NOMO-1 treated with DMSO at 0.1 percent for 48 hours (cell line): ENCODE data around the gene WDR38.

Experiments used
- DNase-seq: peaks from one replicate; lab custom pipeline; 2025; ENCODE audit not compliant: unreplicated experiment; lab: John Stamatoyannopoulos, UW

Gene WDR38

DNA sequence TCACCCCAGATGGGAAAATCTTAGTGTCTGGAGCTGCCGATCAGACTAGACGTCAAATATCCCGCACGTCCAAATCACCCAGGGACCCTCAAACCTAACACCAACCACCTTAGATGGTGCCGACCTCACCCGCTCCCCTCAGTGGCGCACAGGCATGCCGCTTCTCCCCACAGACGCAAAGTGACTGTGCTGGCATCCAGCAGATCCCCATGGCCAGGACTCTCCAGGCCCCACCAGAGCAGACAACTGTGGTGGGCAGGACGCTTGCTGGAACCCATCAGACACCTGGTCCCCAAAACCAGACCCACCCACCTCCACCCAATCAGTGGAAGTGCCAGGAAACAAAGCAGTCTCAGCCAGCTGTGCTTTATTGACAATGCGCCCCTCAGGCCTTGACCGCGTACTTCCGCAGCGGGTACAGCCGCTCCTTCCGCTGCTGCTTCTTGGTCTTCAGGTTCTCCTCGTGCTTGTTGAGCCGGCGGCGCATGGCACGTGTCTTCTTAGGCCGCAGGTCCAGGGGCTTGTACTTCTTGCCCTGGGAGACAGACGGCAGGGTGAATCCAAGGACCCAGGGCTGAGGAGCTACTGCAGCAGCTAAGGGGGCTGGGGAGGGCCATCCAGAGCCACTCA is 4.4 kb downstream of the WDR38 start:
- no peak for DNase-seq

DNA sequence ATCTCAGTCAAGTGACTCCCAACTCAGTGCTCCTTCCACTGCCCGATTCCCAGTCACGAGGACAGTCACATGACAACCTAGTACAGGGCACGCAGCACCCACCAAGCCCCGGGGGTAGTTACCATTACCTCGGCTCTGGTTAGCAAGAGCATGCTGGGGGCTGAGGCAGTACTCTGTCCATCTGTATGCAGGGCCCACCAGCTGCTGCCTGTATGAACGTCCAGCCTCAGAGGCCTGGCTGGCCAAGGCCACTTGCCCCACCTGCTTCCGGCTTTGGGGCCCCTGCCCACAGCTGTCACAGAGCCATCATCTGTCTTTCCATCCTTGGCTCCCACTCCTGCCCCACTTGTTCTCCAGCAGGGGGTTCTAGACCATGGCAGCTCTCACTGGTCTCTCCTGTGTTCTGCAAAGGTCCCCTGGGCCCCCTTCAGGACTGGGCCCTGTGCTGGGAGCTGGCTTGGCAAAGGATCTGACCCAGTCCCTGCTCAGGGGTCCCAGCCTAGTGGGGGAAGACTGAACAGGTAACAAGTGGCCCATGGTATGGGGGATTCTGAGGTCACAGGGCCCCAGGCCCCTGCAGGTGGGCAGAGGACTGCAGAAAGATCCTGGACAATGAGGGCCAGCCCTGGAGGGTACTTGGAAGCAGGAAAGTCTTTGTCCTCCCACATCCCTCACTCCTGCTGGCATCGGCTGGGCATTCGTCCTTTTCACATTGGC is 5.2 kb downstream of the WDR38 start:
- no peak for DNase-seq

DNA sequence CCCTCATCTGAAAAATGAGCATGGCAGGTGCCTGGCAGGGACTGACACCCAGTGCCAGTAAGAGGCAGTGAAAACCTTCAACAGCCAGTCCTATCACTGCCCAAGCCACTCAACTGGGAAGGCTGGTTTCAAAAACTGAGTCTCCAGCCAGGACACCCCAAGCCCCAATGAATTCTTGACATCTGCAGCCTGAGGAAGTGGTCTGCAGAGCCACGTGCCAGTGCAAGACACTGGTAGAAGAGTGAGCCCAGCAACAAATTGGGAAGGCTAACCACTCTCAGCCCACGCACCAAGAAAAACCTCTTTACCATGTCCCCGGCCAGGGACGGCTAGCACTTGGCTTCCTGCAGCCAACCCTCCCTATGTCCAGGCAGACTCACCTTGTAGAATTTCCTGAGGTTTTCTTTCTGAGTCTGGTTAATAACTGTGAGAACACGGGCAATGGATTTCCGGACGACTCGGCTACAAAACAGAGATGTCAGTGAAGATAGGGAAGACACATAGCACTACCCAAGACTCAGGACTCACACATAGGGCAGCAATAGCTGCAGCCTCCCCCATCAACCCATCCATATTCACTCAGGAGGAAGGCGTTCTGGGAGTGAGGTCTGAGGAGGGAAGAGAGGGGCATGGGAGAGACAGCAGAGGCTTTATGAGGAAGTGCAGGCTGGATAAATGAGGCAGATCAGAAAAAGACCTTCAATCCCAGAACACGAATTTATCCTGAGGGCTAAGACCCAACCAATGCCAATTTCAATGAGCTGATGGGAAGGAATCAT is 6.7 kb downstream of the WDR38 start:
- no peak for DNase-seq

DNA sequence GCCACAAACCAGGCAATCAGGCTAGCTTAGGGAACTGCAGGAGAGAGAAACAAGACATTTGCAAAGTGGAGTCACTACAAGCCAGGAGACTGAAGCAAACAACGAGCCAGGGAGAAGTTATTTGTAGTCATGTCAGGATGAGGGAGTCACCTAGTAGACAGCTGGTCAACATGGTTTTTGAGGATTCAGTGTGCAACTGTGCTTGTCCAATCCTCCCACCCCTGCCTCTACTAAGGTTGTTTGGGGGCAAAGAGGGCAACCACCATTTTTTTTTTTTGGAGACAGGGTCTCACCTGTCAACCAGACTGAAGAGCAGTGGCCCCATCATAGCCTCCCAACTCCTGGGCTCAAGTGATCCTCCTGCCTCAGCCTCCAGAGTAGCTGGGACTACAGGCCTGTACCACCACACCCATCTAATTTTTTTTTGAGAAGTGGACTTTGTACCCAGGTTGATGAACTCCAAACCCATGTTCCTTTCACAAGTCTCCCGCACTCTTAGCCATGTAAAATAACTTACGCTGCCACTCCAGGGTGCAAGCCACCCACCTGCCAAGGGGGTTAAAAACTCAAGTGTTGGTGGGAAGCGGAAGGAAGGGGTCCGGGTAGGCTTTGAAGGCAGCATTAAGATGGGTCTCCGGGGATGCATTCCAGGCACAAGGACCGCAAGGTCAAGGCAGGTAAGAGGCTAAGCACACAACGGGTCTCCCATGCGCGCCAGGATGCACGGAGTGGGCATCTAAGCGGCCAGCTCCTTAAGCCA is 7.5 kb downstream of the WDR38 start:
- DNase-seq, result no peak

DNA sequence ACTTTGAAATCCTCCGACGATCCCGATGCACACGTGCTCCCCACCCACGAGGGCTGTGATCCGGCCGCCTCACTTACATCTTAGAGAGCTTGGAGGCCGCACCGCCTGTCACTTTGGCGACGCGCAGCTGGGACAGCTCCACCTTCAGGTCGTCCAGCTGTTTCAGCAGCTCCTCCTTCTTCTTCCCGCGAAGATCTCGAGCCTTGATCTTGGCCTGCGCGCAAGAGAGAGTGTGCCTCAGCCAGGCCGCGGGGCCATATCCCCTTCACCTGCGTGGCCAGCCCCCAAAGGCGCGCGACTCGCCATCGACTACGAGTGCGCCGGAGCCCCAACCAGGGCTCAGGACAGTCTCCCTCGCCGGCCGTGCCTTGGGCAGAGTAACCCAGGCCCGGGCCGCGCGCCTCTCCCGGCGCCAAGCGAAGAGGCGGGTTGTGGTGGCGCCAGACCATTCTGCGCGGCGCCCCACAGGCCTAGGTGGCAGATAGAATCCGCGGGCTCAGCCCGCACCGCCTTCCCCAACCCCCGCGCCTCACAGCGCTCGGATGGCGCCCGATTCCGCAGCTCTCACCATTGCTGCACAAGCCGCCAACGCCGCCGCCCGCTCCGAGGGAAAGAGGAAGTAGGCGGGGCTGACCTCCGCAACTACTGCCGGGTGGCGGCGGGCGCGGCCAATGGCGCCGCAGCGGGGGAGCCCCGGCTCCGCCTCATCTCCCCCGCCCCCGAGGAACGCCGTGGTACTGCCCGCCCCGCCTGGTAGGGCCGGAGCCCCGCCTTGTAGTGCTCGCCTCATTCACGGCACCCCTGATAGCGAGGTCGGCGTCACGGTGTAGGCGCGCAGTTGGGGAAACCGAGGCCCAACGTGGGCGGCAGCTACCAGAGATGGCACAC is 8.3 kb downstream of the WDR38 start, which contains the start of the genes ARPC5L and RPL35:
ARPC5L (plus strand) TSS at position 789 of the 888 bp plus-strand sequence. CDS start 7,161 bp downstream, outside the sequence.
RPL35 (minus strand) TSS at position 616 of the 888 bp plus-strand sequence; CDS start at position 571, 45 bp downstream.
- peak; percentile 93 for DNase-seq

DNA sequence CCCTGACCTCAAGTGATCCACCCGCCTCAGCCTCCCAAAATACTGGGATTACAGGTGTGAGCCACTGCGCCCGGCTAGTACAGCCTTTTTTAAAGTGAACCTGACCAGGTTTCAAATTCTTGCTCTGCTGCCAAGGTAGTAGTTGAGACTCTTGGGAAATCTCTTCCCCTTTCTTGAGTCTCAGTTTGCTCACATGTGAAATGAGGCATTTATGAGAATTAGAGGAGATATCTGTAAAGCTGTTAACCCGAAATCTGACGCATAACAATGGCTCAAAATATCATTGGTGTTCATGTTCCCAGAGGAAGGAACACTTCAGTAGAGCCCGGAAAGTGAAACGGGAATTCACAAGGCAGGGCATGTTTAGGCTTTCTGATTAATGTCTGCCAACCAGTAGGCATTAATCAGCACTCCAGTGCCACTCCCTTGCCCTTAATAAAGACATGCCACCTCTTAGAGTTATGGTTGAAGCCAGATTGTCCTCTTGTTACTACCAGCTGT is 10.2 kb downstream of the WDR38 start:
- no peak for DNase-seq

DNA sequence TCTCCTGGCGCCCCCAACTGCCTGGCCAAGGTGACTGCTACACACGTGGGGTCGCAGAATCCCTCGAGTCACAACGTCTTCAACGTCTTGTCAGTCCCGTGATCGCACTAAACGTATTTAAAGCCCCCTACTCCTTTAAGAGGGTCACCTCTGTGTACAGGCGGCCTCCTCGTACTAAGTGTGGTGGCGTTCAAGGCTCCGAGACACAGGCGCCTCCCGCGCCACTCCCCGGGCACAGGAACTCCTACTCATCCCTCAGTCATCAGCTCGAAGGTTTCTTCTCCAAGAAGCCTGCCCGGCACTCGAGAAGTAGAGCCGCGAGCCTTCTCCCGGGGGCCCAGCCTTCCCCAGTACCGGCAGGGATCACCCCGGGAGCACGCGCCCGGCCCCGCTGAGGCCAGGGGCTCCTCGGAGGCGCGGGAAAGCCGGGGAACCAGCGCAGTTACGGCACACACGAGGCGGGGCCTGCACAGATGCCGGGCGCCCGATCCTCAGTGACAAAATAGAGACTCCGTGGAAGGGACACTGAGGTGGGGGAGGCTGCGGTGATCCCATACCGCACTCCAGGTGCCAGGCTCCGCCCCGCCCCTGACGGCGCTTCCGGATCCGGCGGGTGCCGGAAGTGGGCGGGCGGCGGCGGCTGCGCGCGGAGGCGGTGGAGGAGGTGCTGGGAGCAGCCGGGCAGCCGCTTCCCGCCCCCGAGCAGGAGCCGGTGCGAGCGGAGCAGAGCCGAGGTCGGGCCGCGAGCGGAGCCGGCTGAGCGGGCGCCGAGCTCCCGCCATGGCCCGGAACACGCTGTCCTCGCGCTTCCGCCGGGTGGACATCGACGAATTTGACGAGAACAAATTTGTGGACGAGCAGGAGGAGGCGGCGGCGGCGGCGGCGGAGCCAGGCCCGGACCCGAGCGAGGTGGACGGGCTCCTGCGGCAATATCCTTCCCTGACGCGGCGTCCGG is 15.5 kb downstream of the WDR38 start:
- peak; percentile 82 for DNase-seq

DNA sequence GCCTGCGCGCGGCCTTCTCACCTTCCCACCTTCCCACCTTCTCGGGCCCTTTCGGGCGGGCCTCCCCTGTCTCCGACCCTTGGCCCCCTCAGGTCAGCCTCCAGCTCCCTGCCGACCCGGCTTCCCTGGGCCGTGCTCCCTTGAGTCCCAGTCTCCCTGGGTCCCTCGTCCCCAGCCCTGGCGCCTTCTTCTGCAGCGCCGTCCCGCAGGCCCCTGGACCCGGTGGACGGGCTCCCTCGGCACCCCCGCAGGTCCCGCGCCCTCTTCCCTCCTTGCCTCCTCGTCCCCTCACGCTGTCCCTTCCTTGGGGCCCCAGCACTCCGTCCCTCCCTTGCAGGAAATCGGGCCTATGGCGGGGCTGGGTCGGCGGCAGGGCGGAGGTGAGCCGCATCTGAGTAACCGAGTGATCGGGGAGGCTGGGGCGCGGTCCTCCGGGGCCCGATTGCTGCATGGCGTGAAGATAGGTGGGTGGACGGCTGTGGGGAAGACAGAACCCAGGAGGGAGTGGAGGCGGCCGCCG is 16.3 kb downstream of the WDR38 start:
- DNase-seq, result no peak

DNA sequence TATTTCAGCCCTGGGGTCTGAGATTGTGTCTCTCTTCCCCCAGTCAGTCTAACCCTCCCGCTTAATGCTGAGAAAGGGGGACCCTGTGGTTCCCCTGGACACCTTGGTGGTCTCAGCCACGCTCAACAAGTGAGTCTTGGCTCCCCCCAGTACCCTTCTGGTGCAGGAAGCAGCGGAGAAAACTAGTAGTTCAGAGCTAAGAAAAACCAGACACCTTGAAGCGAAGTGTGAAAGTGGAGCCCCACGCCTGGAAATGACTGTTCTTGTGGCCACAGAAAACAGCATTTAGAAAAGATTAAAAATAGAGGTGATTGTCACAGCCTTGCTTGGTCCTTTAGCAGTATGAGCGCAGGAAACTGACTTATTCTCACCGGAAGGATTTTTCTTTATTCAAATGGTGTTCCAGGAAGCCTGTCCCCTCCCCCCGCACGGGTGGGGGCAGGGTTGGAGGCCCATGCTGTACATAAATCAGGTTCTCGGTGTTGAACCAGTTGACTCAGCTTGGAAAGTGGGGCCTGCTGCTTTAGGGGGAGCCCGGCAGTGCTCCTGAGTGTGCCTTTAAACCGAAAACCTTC is 16.8 kb downstream of the WDR38 start:
- peak; percentile 25 for DNase-seq

DNA sequence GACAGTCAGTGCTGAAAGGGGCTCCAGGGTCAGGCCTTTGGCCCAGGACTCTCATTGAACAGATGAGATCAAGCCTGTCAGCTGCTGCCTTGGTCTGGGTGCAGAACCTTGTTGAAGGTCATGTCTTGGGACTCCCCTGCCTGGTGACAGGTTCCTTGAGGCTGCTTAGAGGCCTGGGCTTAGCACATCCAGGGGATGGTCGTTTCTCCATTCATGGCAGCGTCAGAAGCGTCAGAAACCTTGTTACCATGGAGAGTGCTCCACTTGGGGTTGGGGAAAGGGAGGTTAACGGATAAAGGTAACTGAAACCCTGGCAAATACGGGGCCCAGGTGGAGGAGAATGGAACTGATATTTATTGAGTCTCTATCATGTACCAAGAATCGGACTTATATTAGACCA is 17.5 kb downstream of the WDR38 start:
- DNase-seq, result no peak

DNA sequence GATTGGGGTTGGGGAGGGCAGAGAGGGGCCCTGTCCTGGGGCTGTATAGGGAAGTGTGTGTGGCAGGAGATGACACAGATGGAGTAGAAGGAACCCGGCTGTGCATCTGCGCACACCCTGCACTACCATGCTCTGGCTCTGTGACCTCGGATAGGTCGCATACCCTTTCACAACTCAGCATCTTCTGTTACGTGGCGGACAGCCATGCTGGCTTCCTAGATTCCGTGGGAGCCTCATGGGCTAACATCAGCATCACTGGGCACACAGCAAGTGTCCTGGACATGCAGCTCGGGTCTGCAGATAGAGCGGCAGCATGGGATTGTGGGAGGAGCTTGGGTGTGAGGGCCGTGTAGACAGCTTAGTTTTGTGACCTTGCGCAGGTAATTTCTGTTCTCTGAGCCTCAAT is 17.9 kb downstream of the WDR38 start:
- no peak for DNase-seq

DNA sequence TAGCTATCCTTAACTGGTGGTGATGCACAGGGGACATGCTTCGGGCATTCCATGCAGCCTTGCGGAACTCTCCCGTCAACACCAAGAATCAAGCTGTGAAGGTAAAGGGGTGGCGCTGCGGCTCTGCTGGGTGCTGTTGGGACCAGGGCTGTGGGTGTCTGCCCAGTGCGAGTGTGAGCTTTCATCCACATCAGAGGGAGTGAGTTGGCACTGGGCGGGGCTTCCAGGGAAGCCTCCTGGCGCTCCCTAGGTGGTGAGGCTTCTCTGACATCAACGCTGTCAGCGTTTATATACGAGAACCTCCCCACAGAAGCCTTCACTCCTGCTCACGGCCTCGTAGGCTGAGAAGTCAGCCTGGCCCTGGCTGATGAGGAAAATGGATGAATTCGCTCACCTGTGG is 20.4 kb downstream of the WDR38 start:
- no peak for DNase-seq

DNA sequence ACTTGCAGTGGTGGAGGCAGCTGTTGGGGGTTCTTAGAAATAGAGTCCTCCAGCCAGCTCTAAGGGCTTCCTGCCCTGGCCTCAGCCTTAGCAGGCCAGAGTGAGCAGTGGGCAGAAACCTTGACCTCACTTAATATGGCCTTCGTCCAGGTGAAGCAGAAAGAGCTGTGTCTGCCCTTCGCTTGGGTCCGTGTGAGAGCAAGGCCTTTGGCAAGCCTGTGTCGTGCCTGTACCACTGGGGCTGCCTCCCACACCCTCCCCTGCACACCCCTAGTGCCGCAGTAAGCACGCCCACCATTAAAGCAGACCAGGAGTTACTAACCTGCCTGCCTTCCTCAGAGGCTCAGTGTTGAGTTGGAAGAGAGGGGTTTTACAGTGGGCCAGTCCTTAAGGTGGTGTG is 22.2 kb downstream of the WDR38 start:
- DNase-seq, result no peak

DNA sequence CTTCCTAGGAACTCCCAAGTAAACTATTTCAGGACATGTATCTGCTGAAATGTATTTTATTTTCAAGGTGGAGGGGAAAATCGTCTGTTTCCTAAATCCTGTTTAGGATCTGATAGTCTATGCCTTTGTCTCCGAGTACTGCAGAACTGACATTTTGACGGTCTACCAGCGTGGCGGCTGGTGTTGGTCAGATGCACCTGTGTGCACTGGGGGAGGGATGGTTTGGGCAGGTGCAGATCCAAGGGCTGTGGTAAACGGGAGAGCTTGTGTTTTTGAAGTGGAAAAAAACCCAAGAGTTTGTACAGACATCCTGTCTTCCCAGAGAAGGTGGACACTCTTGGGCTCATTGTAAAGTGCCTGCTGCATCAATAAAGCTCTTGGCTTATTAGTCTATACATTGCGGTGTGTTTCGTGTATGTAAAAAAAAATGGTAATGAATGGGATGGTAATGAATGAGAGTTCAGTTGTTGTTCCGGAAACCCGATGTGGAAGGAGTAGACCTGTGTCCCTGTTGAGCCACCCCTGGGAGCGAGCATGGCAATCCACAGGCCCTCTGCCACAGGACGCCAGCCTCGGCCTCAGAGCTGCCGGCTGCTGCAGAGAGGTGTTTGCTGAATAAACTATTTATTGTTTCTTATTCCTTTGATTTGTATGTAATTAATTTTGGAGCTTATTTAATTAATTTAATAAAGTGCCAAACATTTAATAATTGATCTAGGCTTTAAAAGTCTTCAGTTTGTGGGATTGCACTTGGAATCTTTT is 23.9 kb downstream of the WDR38 start:
- no peak for DNase-seq

DNA sequence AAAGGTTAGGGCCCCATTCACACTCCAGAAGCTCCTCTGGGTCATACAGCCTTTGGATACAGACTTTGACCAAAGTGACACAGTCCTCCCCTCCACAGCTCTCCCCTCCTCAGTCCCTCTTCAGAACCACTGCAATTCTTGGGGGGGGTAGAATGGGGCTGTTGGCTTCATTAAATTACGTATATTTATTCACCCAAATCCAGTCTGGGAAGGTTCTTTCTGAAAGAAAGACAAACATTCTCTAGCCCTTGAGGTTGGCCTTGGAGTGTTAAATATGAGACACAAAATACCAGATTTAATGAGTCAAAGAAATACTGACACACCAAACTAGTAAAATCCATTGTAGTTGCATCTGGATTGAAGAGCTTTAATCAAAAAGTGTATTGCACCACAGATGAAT is 24.8 kb downstream of the WDR38 start:
- DNase-seq, result no peak

DNA sequence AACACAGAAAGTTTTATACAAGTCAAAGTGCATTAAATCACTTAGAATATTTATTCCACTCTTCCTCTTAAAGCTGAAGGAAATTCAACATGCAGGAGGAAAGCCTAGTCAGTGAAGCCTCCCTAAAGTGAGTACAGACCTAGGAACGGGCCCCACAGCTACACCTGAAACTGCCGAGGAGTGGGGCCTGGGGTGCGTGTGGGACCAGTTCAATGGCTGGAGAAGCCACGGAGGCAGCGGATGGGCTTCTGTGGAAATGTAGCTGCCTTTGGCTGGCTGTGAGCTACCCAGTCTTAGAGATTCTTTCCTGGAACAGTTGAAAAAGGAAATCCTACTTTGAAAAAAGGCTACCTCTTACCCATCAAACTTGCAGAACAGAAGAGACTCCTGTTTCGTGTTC is 25.3 kb downstream of the WDR38 start:
- no peak for DNase-seq

DNA sequence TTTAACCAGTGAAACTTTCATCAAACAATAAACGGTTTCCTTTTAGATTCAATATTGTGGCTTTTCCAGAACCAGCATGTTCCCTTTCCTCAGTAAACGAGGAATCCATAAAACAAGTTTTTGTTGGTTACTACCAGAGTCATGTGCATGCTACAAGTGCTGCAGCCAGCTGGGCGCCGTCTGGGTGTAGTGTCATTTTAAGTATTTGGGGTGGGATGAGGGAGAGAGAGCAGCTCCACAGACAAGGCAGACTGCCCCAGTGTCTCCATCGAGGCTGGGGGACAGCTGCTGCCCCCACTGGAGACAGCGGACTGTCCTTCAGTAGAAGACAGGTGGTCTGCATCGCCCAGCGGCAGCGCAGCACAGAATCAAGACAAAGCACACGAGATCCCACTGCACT is 26.0 kb downstream of the WDR38 start:
- no peak for DNase-seq

DNA sequence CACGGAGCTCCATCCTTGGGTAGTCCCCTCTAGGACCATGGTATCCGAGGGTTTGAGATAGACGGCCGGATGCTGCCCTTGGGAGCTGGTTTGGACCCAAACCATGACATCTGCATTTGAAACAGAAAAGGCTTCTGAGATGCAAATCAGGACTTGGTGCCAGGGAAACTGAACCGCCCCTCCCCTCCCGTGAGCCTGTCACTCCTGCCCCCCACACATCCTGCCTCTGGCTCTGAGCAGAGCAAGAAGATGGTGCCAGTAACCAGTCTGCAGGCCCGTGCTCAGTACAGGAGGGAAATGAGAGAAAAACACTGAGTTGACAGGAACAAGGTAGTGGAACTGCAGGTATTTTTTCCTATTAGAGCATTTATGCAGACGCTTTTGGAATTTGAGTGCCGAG is 27.2 kb downstream of the WDR38 start:
- no peak for DNase-seq
